GM12878 (cell line): ENCODE measurements around the gene ATG14. TPM values are rescaled to one million over a fixed set of nuclear protein-coding genes. Genes with fewer than 3 reads are reported as not detected.

ENCODE experiments used
- ATAC-seq: fragments of 200-7000 bp; cut with Tn5 transposase; 3 replicates; pipeline ENCODE4 v1.9.1; 2020; ENCODE audit warnings: mild to moderate bottlenecking, moderate library complexity
- BruUV-seq: library from RNA; stranded (reverse); fragments of 400-500 nt; replicated peaks from 2 replicates; lab custom pipeline; 2021; lab: Mats Ljungman, UMichigan
- CTCF ChIA-PET: fragments of 300-600 bp; sonication (Branson Sonifier 250); formaldehyde crosslinking; extraction: SDS; loops from one replicate; lab custom pipeline; 2021; ENCODE audit warnings: inconsistent platforms; lab: Yijun Ruan, JAX
- POLR2A ChIA-PET: fragments of 350-600 bp; formaldehyde crosslinking; extraction: SDS; loops from one replicate; lab custom pipeline; 2021; ENCODE audit warnings: inconsistent platforms; lab: Charles Lee
- RAD21 ChIA-PET: fragments of 300-600 bp; sonication (Branson Sonifier 250); formaldehyde crosslinking; loops from one replicate; lab custom pipeline; 2023; ENCODE audit warnings: antibody characterized with exemption; ENCODE audit not compliant: unreplicated experiment; lab: Charles Lee
- SMC1A ChIA-PET: fragments of 300-600 bp; sonication (Branson Sonifier 250); formaldehyde crosslinking; loops from one replicate; lab custom pipeline; 2023; ENCODE audit not compliant: unreplicated experiment, uncharacterized antibody; lab: Charles Lee
- DNase-seq: peaks from one replicate; pipeline ENCODE4 v3.0.0-alpha.2; 2011; ENCODE audit warnings: low read depth, low spot score
- FAIRE-seq: peaks from 3 replicates; lab custom pipeline; 2011; peaks lifted over from hg19 to GRCh38; lab: Jason Lieb, UNC
- H2AFZ ChIP-seq: 2 replicates; pipeline ENCODE4 v1.6.0; 2011; ENCODE audit warnings: low read depth, low read length, control low read depth; ENCODE audit not compliant: control insufficient read depth
- H3K27ac ChIP-seq: 2 replicates; pipeline ENCODE4 v1.5.1; 2011; ENCODE audit warnings: control low read depth; ENCODE audit not compliant: control insufficient read depth, insufficient read depth
- H3K27me3 ChIP-seq, 2 experiments: replicated peaks in 1 of 2; 2 replicates each; pipeline versions ENCODE4 v1.6.0 to v1.6.1; 2011; ENCODE audit warnings: low read length in 1 of 2; ENCODE audit not compliant: control insufficient read depth in 2 of 2, insufficient read depth in 2 of 2
- H3K36me3 ChIP-seq, 2 experiments: 2 replicates each; pipeline ENCODE4 v1.5.1; 2011; ENCODE audit warnings: low read length in 1 of 2; ENCODE audit not compliant: control insufficient read depth in 2 of 2, insufficient read depth in 2 of 2
- H3K4me1 ChIP-seq: 2 replicates; pipeline ENCODE4 v1.6.1; 2011; ENCODE audit warnings: mild to moderate bottlenecking, low read length, moderate library complexity, mixed read lengths; ENCODE audit not compliant: control insufficient read depth, insufficient read depth
- H3K4me2 ChIP-seq: 2 replicates; pipeline ENCODE4 v1.6.0; 2011; ENCODE audit warnings: control low read depth; ENCODE audit not compliant: control insufficient read depth, insufficient read depth
- H3K4me3 ChIP-seq: fragments of 200-600 bp; sonication (generic); 2 replicates; pipeline ENCODE4 v1.5.1; 2016
- H3K79me2 ChIP-seq: 2 replicates; pipeline ENCODE4 v1.6.0; 2011; ENCODE audit warnings: low read length; ENCODE audit not compliant: control insufficient read depth, insufficient read depth
- H3K9ac ChIP-seq: 2 replicates; pipeline ENCODE4 v1.8.0; 2011; ENCODE audit warnings: low read length, control low read depth, mixed read lengths; ENCODE audit not compliant: control insufficient read depth, insufficient read depth
- H3K9me3 ChIP-seq: replicated peaks from 3 replicates; pipeline ENCODE4 v1.5.1; 2011; ENCODE audit warnings: mild to moderate bottlenecking, low read length; ENCODE audit not compliant: control insufficient read depth, insufficient read depth
- H4K20me1 ChIP-seq: 2 replicates; pipeline ENCODE4 v1.6.0; 2011; ENCODE audit not compliant: control insufficient read depth, insufficient read depth
- CBFB ChIP-seq: IDR thresholded peaks from 2 replicates; pipeline ENCODE4 v1.6.1; 2016; ENCODE audit warnings: antibody characterized with exemption, low read depth
- CHD1 ChIP-seq: IDR thresholded peaks from 2 replicates; pipeline ENCODE4 v1.6.1; 2012; ENCODE audit warnings: low read depth, low read length, improper control_type of control experiment
- POU2F2 ChIP-seq: IDR thresholded peaks from 3 replicates; pipeline ENCODE4 v1.6.1; 2011; ENCODE audit warnings: low read depth, mild to moderate bottlenecking, low read length, borderline replicate concordance
- STAT1 ChIP-seq: fragments of 450-650 bp; conservative IDR thresholded peaks from 2 replicates; pipeline ENCODE4 v1.6.1; 2014; ENCODE audit warnings: antibody characterized with exemption, mild to moderate bottlenecking
- ZNF274 ChIP-seq: IDR thresholded peaks from one replicate; pipeline ENCODE4 v1.8.0; 2011; ENCODE audit not compliant: insufficient read length, insufficient read depth
- WGBS: methylation state at CpG from one replicate; pipeline ENCODE4 v1.1.6; 2016; ENCODE audit warnings: low lambda C conversion rate; ENCODE audit not compliant: insufficient replicate concordance, insufficient coverage; ENCODE audit errors: missing lambda C conversion rate; 5-methylcytosine and 5-hydroxymethylcytosine counted together
- in situ Hi-C: fragments of 300-500 bp; cut with MboI; formaldehyde crosslinking; loops from 9 replicates; pipeline ENCODE4 v1.14.3; 2018; ENCODE audit warnings: mixed read lengths
- intact Hi-C: fragments of 100-400 bp; cut with micrococcal nuclease; formaldehyde crosslinking; loops from one replicate; pipeline ENCODE4 v1.14.2; 2022; ENCODE audit not compliant: unreplicated experiment
- polyA plus RNA-seq, 11 experiments: library from polyadenylated mRNA; depleted of rRNA in 4 of 11; unstranded in 6 of 11; stranded (reverse) in 5 of 11; fragments of >200 nt; fragmentation: Nextera tagmentation in 4 of 11; fragmentation: Illumina TruSeq in 1 of 11; extraction: Ambion mirVana in 4 of 11; extraction: Trizol in 1 of 11; gene quantifications; 1 replicate in 1 of 11; 2 replicates in 10 of 11; pipeline versions ENCODE4 v1.2.1 to v1.2.3, GENCODE V29; 2011 to 2016; ENCODE audit warnings: inconsistent platforms in 2 of 11, missing spikeins in 2 of 11, low read depth in 1 of 11
- small RNA-seq: library from RNA; depleted of rRNA; stranded (forward); fragments of <200 nt; gene quantifications from one replicate; pipeline ENCODE3, GENCODE V24; 2014
- total RNA-seq, 4 experiments: library from RNA; depleted of rRNA in 3 of 4; stranded (reverse); fragments of >200 nt in 3 of 4; fragmentation: Illumina TruSeq in 1 of 4; extraction: Trizol in 1 of 4; gene quantifications; 2 replicates each; pipeline versions ENCODE4 v1.2.1 to v1.2.3, GENCODE V29; 2013 to 2021
- TF ChIP-seq, protein P1 (sequence below): IDR thresholded peaks from 2 replicates; pipeline ENCODE4 v1.6.1; 2012; ENCODE audit warnings: low read depth, low read length, improper control_type of control experiment
- TF ChIP-seq, protein P2 (sequence below): fragments of 450-650 bp; IDR thresholded peaks from 2 replicates; pipeline ENCODE4 v1.6.1; 2014; ENCODE audit warnings: mild to moderate bottlenecking

Gene ATG14
- total and polyA plus RNA-seq, 10 of the 15 experiments (the other 5 are each of a cell fraction or from before 2014, with no cell fraction given) = 1.1 to 6.4 (median 5.0) TPM

DNA sequence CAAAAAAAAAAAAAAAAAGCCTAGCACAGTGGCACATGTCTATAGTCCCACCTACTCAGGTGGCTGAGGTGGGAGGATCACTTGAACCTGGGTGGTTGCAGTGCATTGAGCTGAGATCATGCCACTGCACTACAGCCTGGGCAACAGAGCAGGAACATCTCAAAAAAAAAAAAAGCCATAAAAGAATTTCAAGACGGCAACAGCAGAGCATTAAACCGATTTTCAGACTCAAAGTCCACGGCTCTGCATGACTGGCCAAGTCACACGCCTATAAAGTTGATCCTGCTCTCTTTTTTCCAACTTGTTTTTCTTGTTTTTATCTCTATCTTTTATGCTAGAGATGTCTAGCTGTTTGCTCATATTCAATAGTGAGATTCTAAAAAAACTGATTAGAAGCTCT is 95.1 kb downstream of the ATG14 start:
- BruUV-seq = no TSS peak
- ChIA-PET SMC1A (interaction anchor here (0.6 to 2.7 kb wide), 4 partner anchors 10 to 142 kb away, joined by 3 to 15 read pairs (median 4); no protein-coding TSS in a partner anchor), CTCF (interaction anchor here (1.0 to 1.6 kb wide), 6 partner anchors 10 to 105 kb away, joined by 3 to 7 read pairs (median 4); partner anchors contain the start of gene FBXO34), RAD21 (no interaction called here), POLR2A (interaction anchor here (2.4 kb wide), 1 partner anchor 17 kb away, joined by 6 read pairs; no protein-coding TSS in a partner anchor)
- DNase-seq = no peak
- Histone ChIP-seq H3K9me3 (peaks cover 9% of the 10 kb centered on the region), H4K20me1 (no peaks in the 10 kb centered on the region), H2AFZ (no peak overlapping the region), H3K27me3 (no peaks in the 10 kb centered on the region), H3K9ac (no peak overlapping the region), H3K4me2 (no peak overlapping the region), H3K36me3 (no peaks in the 10 kb centered on the region), H3K4me1 (no peaks in the 10 kb centered on the region), H3K27ac (no peak overlapping the region), H3K4me3 (no peak overlapping the region), H3K79me2 (no peaks in the 10 kb centered on the region)
- ATAC-seq = no peak
- intact Hi-C loops (no loop called here), in situ Hi-C loops (no loop called here)
- no peak for FAIRE-seq
- TF ChIP-seq POU2F2 = no peak
- TF ChIP-seq, protein P1, sequence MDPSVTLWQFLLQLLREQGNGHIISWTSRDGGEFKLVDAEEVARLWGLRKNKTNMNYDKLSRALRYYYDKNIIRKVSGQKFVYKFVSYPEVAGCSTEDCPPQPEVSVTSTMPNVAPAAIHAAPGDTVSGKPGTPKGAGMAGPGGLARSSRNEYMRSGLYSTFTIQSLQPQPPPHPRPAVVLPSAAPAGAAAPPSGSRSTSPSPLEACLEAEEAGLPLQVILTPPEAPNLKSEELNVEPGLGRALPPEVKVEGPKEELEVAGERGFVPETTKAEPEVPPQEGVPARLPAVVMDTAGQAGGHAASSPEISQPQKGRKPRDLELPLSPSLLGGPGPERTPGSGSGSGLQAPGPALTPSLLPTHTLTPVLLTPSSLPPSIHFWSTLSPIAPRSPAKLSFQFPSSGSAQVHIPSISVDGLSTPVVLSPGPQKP = no peak
- no peak for TF ChIP-seq ZNF274
- no peak for TF ChIP-seq CHD1
- TF ChIP-seq, protein P2, sequence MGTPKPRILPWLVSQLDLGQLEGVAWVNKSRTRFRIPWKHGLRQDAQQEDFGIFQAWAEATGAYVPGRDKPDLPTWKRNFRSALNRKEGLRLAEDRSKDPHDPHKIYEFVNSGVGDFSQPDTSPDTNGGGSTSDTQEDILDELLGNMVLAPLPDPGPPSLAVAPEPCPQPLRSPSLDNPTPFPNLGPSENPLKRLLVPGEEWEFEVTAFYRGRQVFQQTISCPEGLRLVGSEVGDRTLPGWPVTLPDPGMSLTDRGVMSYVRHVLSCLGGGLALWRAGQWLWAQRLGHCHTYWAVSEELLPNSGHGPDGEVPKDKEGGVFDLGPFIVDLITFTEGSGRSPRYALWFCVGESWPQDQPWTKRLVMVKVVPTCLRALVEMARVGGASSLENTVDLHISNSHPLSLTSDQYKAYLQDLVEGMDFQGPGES = no peak
- TF ChIP-seq STAT1 = no peak
- TF ChIP-seq CBFB = no peak
- WGBS = 49% methylated on average over 4 of the region's 4 CpGs

Small RNA genes lying within 50 kb of the gene (small RNA-seq; reads per million reads assigned to genes)
- not detected for gene AL356801.1

Other genes with a start within 250 kb of the ATG14 start
- gene DLGAP5, start 220.2 kb downstream of the ATG14 start, total RNA-seq (2014; rRNA removed) = 50.3 and 66.0 TPM in 2 replicates
- 106 TPM in 2 replicates for gene DLGAP5, start 220.2 kb downstream of the ATG14 start, total RNA-seq (2014; rRNA removed; fragmentation: Illumina TruSeq; extraction: Trizol)
- 66.8 and 72.0 TPM in 2 replicates for gene DLGAP5, start 220.2 kb downstream of the ATG14 start, total RNA-seq (2021)
- 63.8 and 118 TPM in 2 replicates for gene DLGAP5, start 220.2 kb downstream of the ATG14 start, polyA plus RNA-seq (2011; rRNA removed)
- 94.4 and 112 TPM in 2 replicates for gene DLGAP5, start 220.2 kb downstream of the ATG14 start, polyA plus RNA-seq (2014; fragmentation: Illumina TruSeq; extraction: Trizol)
- 10 to 100 TPM; 57.9 to 68.4 TPM for gene DLGAP5, start 220.2 kb downstream of the ATG14 start, polyA plus RNA-seq (2014; fragmentation: Nextera tagmentation; extraction: Ambion mirVana)
- 34.1 and 40.9 TPM in 2 replicates for gene DLGAP5, start 220.2 kb downstream of the ATG14 start, polyA plus RNA-seq (2014; rRNA removed)
- gene DLGAP5, start 220.2 kb downstream of the ATG14 start, polyA plus RNA-seq (2016; fragmentation: Nextera tagmentation; extraction: Ambion mirVana) = 100 to 1,000 TPM in 1 of 2 experiments, 10 to 100 TPM in 1; 94.7 to 106 TPM
- 17.6 and 20.2 TPM in 2 replicates for gene FBXO34, start 140.4 kb downstream of the ATG14 start, total RNA-seq (2014; rRNA removed)
- gene FBXO34, start 140.4 kb downstream of the ATG14 start, total RNA-seq (2014; rRNA removed; fragmentation: Illumina TruSeq; extraction: Trizol) = 19.4 and 20.0 TPM in 2 replicates
- gene FBXO34, start 140.4 kb downstream of the ATG14 start, total RNA-seq (2021) = 18.3 and 19.5 TPM in 2 replicates
- 22.8 and 30.9 TPM in 2 replicates for gene FBXO34, start 140.4 kb downstream of the ATG14 start, polyA plus RNA-seq (2011; rRNA removed)
- gene FBXO34, start 140.4 kb downstream of the ATG14 start, polyA plus RNA-seq (2014; fragmentation: Illumina TruSeq; extraction: Trizol) = 16.2 and 20.2 TPM in 2 replicates
- 1 to 10 TPM; 5.6 to 6.8 TPM for gene FBXO34, start 140.4 kb downstream of the ATG14 start, polyA plus RNA-seq (2014; fragmentation: Nextera tagmentation; extraction: Ambion mirVana)
- gene FBXO34, start 140.4 kb downstream of the ATG14 start, polyA plus RNA-seq (2014; rRNA removed) = 13.1 and 13.9 TPM in 2 replicates
- gene FBXO34, start 140.4 kb downstream of the ATG14 start, polyA plus RNA-seq (2016; fragmentation: Nextera tagmentation; extraction: Ambion mirVana) = 10 to 100 TPM; 17.6 to 20.0 TPM
- not detected in 2 replicates for gene TBPL2, start 28.8 kb upstream of the ATG14 start, total RNA-seq (2014; rRNA removed)
- not detected in 2 replicates for gene TBPL2, start 28.8 kb upstream of the ATG14 start, total RNA-seq (2014; rRNA removed; fragmentation: Illumina TruSeq; extraction: Trizol)
- gene TBPL2, start 28.8 kb upstream of the ATG14 start, total RNA-seq (2021) = 0.41 TPM in 1 of 2 replicates, not detected in the other
- not detected in 2 replicates for gene TBPL2, start 28.8 kb upstream of the ATG14 start, polyA plus RNA-seq (2011; rRNA removed)
- not detected in 2 replicates for gene TBPL2, start 28.8 kb upstream of the ATG14 start, polyA plus RNA-seq (2014; fragmentation: Illumina TruSeq; extraction: Trizol)
- not detected for gene TBPL2, start 28.8 kb upstream of the ATG14 start, polyA plus RNA-seq (2014; fragmentation: Nextera tagmentation; extraction: Ambion mirVana)
- not detected in 2 replicates for gene TBPL2, start 28.8 kb upstream of the ATG14 start, polyA plus RNA-seq (2014; rRNA removed)
- not detected for gene TBPL2, start 28.8 kb upstream of the ATG14 start, polyA plus RNA-seq (2016; fragmentation: Nextera tagmentation; extraction: Ambion mirVana)
- gene KTN1, start 168.4 kb upstream of the ATG14 start, total RNA-seq (2014; rRNA removed) = 56.5 and 76.5 TPM in 2 replicates
- gene KTN1, start 168.4 kb upstream of the ATG14 start, total RNA-seq (2014; rRNA removed; fragmentation: Illumina TruSeq; extraction: Trizol) = 149 and 150 TPM in 2 replicates
- 87.5 and 92.1 TPM in 2 replicates for gene KTN1, start 168.4 kb upstream of the ATG14 start, total RNA-seq (2021)
- gene KTN1, start 168.4 kb upstream of the ATG14 start, polyA plus RNA-seq (2011; rRNA removed) = 81.0 and 164 TPM in 2 replicates
- 109 and 134 TPM in 2 replicates for gene KTN1, start 168.4 kb upstream of the ATG14 start, polyA plus RNA-seq (2014; fragmentation: Illumina TruSeq; extraction: Trizol)
- 10 to 100 TPM; 52.9 to 79.5 TPM for gene KTN1, start 168.4 kb upstream of the ATG14 start, polyA plus RNA-seq (2014; fragmentation: Nextera tagmentation; extraction: Ambion mirVana)
- gene KTN1, start 168.4 kb upstream of the ATG14 start, polyA plus RNA-seq (2014; rRNA removed) = 42.5 and 50.6 TPM in 2 replicates
- gene KTN1, start 168.4 kb upstream of the ATG14 start, polyA plus RNA-seq (2016; fragmentation: Nextera tagmentation; extraction: Ambion mirVana) = 100 to 1,000 TPM; 112 to 154 TPM